Eye (tissue), 1 donor: ENCODE measurements around the gene TNRC18.
A peak's percentile ranks its signal among the peaks of the same experiment; 100 is the strongest.
"Not testable (repeated sequence)": the region's sequence is repeated elsewhere in the genome, so short reads cannot be mapped to it uniquely, and the experiment has no call there.

Experiments used
- DNase-seq: peaks from one replicate; pipeline ENCODE4 v3.0.0-alpha.2; 2015

Gene TNRC18

DNA sequence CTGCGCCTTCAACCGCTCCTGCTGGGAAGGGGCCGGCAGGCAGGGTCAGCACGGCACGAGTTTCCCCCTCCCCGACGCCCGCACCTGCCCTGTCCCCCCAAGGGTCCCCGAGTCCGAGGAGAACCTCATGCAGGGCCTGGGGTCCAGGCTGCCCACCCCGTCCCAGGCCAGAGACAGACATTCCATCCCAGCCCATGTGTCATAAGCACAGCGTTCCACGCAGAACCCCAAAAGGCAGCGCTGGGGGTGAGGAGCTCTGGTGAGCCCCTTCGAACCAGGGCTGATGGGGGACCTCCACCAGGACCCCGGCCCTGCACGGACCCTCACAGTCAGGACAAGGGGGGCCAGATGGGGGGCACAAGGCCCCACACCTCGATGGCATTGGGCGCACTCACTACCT lies 49.2 kb downstream of the TNRC18 start:
- DNase-seq, result no peak

DNA sequence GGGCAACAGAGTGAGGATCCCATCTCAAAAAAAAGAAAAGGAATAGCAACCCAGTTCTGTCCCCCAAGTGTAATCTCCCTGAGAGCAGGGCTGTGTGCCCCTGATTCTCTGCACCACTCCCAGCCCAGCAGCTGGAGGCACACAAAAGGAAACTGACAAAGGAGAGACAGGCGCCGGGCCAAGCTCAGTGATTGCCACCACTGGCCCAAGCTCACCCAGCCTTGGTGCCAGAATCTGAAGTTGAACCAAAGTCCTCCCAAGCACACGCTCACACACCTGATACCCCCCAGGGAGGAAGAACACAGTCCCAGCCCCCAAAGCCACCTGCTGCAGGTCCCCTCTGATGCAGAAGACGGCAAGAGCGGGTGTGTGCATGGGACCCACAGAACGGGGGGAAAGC lies 50.3 kb downstream of the TNRC18 start:
- no peak for DNase-seq

DNA sequence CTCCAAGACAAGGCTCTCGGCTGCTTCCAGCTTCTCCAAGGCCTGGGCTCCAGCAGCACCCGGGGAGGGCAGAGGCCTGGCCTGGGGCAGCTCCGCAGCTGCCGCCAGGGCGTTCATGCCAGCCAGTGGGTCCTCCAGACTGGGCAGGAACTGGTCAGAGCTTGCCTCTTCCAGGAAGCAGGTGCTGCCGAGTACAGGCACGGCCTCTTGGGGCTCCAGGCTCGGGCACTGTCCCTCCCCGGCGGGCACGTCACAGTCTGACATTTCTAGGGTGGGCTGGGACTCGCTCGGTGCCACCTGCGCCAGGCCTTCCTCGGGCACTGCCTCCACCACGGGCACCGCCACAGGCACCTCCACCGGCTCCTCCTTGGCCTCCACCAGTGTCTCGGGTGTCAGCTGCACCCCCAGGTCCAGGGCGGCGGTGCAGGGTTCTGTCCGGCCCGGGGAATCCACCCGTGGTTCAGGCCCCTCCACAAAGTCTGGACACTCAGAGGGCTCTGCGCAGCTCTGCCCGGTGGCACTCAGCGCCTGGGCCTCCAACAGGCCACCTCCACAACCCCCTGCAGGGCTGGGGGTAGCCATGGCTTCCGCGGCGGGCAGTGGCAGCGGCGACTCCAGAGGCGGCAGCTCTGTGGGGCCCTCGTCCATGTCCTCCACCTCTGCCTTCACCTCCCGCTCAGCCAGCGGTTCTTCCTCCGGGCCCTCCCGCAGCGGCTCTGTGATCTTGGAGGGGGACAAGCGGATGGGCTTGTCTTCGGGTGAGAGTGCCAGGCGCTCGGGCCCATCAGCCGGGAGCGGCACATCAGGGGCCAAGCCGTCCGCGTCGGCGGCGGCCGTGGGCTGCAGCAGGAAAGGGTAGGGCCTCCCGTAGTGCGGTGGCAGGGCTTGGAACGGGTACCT lies 52.9 kb downstream of the TNRC18 start:
- DNase-seq, result no peak

- DNase-seq, result no peak
Measured at GRCh38 chr7:5367661-5368060, 56.0 kb downstream of the TNRC18 start.

- DNase-seq, result peak; percentile 94
Measured at GRCh38 chr7:5365976-5366625, 57.5 kb downstream of the TNRC18 start.

- no peak for DNase-seq
Measured at GRCh38 chr7:5363729-5364128, 59.9 kb downstream of the TNRC18 start.

- no peak for DNase-seq
Measured at GRCh38 chr7:5362466-5362865, 61.2 kb downstream of the TNRC18 start.

- DNase-seq, result no peak
Measured at GRCh38 chr7:5361446-5362127, 62.0 kb downstream of the TNRC18 start.

DNA sequence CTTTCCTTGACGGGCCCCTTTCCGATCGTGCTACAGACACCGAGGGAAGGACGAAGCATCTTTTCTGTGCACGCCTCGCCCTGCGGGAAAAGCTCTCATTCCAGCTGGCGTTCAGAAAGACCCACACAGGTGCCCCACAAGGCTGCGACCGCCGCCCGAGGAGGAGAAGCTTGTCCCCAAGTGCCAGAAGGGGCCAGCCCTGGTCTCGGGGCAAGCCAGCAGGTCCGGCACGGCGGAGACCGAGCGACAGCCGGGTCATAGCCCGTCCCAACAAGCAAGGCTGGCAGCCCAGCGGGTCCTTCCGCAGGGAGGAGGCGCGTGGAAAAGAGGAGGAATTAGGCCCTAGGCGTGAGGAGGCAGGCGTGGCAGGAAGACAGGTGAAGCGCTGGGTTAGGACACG lies 62.7 kb downstream of the TNRC18 start:
- DNase-seq, result no peak

DNA sequence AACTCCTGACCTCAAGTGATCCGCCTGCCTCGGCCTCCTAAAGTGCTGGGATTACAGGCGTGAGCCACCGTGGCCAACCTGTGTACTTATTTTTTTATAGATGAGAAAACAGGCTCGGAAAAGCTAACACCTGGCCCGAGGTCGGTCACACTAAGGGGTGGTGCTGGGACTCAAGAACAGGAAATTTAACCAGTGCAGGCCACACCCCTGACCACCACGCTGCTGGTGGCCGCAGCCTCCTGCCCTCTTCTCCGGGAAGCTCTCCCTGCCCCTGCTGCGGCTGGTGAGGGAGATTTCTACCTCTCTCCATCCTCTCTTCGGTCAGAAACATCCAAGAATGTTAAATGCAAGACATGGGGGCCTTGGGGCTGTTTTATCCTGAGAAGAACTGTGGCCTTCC lies 63.2 kb downstream of the TNRC18 start:
- no peak for DNase-seq

- not testable (repeated sequence) for DNase-seq
Measured at GRCh38 chr7:5360021-5360420, 63.6 kb downstream of the TNRC18 start.

- DNase-seq, result no peak
Measured at GRCh38 chr7:5359344-5359743, 64.3 kb downstream of the TNRC18 start.

DNA sequence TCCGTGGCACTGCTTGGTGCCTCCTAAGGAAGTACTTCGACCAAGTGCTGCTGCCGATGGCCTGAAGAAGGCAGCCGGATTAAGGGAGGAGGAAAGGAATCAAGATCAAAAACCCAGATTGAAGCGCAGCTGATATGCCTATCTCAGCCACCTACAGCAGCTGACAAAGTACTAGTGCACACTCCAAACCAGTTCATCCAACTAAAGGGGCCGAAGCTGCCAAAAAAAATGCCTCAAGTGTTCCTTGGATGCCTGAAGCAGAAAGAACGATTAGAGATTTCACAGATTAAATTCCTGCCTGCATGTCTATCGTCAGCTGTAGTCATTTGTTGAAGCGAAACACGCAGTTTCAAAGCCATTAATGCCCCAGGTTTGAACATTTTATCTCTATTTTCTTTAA lies 65.7 kb downstream of the TNRC18 start:
- no peak for DNase-seq

GRCh38 chr7:5356751-5357119 lies 66.9 kb downstream of the TNRC18 start:
- DNase-seq, result no peak

GRCh38 chr7:5354460-5355232 lies 69.0 kb downstream of the TNRC18 start:
- DNase-seq, result peak; percentile 41

- DNase-seq, result no peak
Measured at GRCh38 chr7:5352440-5353010, 71.1 kb downstream of the TNRC18 start.

- DNase-seq, result no peak
Measured at GRCh38 chr7:5351507-5352265, 71.9 kb downstream of the TNRC18 start.

DNA sequence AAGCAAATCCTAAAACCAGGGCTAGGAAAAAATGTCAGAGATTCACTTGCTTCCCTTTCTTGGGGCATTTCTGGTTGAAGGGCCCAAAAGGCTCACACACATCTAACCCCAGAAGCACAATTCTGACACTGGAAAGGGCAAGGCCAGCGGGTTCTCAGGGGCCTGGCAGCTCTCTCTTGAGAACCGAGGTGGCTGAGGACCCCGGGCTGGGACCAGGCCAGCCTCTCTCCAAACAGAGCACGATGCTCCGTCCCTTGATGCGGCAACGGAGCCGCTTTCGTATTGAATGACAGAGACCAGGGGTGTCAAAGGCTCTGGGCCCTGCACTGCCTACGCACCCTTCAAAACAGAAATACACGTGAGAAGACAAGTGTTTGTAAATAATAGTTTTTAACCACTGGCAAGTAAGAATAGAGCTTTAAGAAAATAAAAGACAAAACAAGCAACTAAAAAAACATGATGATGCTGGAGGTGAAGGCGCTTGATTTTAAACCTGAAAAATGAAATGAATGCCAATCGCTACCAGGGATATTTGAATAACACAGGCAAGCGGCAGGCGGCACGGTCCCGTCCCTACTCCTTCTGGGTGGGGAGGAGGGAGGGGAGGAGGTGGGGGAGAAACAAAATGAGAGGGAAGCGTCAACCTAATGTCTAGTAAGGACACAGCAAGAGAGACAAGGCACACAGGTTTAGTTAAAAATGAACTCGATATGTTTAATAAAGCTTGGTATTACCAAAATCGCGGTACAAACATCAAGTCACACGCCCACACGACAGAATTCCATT lies 72.8 kb downstream of the TNRC18 start:
- no peak for DNase-seq

DNA sequence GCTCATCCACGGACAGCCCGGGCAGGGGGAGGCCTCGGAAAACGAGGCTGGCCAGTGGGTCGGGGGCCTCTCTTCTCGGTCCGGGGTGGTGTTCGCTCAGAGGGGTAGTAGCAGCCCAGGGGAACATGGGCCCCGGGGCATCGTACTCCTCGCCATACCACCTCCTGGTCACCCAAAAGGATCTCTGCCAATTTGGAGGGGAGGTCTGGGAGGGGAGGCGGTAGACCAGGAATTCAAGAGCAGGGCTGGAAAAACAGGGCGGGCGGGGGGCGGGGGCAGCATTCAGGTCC lies 73.5 kb downstream of the TNRC18 start:
- DNase-seq, result no peak

GRCh38 chr7:5349437-5350173 lies 74.0 kb downstream of the TNRC18 start:
- DNase-seq, result peak; percentile 68

DNA sequence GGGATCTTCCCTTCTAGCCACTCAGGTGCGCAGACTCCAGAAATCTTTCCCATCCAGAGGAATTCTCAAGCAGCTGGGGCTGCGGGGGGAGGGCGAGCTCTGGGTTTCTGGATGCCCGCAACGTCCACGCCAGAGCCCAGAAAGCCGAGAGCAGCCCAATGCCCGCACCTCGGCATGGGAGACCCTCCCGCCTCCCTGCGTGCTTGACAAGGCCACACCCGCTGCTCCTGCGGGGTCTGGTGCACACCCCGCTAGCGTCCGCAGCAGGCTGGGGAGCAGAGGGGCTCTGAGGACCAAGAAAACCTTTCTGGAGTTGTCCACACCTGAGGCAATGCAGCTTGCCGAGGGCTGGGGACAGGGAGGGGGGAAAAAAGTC lies 74.6 kb downstream of the TNRC18 start:
- DNase-seq, result no peak
